Endothelial cell (in vitro differentiated cells): ENCODE results near the gene C6orf136. TPM values are rescaled to one million over a fixed set of nuclear protein-coding genes. Genes with fewer than 3 reads are reported as not detected.

Experiments
- DNase-seq: peaks from one replicate; pipeline ENCODE4 v3.0.0; 2021; ENCODE audit warnings: low spot score
- H3K27ac Mint-ChIP-seq: one replicate; pipeline ENCODE4 v1.8.0; 2021; ENCODE audit warnings: mixed read lengths, inconsistent platforms; ENCODE audit not compliant: unreplicated experiment
- H3K27me3 Mint-ChIP-seq: one replicate; pipeline ENCODE4 v1.8.0; 2021; ENCODE audit warnings: mild to moderate bottlenecking, moderate library complexity, mixed read lengths, inconsistent platforms; ENCODE audit not compliant: unreplicated experiment
- H3K36me3 Mint-ChIP-seq: one replicate; pipeline ENCODE4 v1.8.0; 2021; ENCODE audit warnings: mild to moderate bottlenecking, low read depth, mixed read lengths, inconsistent platforms; ENCODE audit not compliant: unreplicated experiment
- H3K4me1 Mint-ChIP-seq: one replicate; pipeline ENCODE4 v1.8.0; 2021; ENCODE audit warnings: mild to moderate bottlenecking, mixed read lengths, inconsistent platforms; ENCODE audit not compliant: unreplicated experiment
- H3K4me3 Mint-ChIP-seq: one replicate; pipeline ENCODE4 v1.8.0; 2021; ENCODE audit warnings: mild to moderate bottlenecking, mixed read lengths, inconsistent platforms; ENCODE audit not compliant: unreplicated experiment
- H3K9me3 Mint-ChIP-seq: one replicate; pipeline ENCODE4 v1.8.0; 2021; ENCODE audit warnings: mixed read lengths, inconsistent platforms; ENCODE audit not compliant: unreplicated experiment
- total RNA-seq: library from RNA; stranded (reverse); fragmentation: NEBNext Ultra II Directional; extraction: Animal tissue kit (Norgen Biotek cat#: 25700); gene quantifications from one replicate; pipeline ENCODE4 v1.2.1, GENCODE V29; 2021; ENCODE audit not compliant: unreplicated experiment
- TF ChIP-seq, protein P1 (sequence below): fragments of 200-600 bp; sonication (generic); IDR thresholded peaks from one replicate; pipeline ENCODE4 v1.5.0; 2021; ENCODE audit warnings: antibody characterized with exemption; ENCODE audit not compliant: unreplicated experiment

The C6orf136 gene
- total RNA-seq, 1 donor from 2014 or later, result 15.1 TPM

- Mint-ChIP-seq H3K27ac (peak overlapping the region; percentile 44), H3K36me3 (peaks cover 34% of the 10 kb centered on the region), H3K4me3 (peak overlapping the region; percentile 99), H3K9me3 (no peaks in the 10 kb centered on the region), H3K4me1 (peaks cover 31% of the 10 kb centered on the region), H3K27me3 (peaks cover 20% of the 10 kb centered on the region)
- TF ChIP-seq, protein P1, sequence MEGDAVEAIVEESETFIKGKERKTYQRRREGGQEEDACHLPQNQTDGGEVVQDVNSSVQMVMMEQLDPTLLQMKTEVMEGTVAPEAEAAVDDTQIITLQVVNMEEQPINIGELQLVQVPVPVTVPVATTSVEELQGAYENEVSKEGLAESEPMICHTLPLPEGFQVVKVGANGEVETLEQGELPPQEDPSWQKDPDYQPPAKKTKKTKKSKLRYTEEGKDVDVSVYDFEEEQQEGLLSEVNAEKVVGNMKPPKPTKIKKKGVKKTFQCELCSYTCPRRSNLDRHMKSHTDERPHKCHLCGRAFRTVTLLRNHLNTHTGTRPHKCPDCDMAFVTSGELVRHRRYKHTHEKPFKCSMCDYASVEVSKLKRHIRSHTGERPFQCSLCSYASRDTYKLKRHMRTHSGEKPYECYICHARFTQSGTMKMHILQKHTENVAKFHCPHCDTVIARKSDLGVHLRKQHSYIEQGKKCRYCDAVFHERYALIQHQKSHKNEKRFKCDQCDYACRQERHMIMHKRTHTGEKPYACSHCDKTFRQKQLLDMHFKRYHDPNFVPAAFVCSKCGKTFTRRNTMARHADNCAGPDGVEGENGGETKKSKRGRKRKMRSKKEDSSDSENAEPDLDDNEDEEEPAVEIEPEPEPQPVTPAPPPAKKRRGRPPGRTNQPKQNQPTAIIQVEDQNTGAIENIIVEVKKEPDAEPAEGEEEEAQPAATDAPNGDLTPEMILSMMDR, result no peak
- DNase-seq, result no peak
These were observed 27.4 kb upstream of the C6orf136 start for GRCh38 chr6:30619561-30619960.

GRCh38 chr6:30625511-30625910 is 21.4 kb upstream of the C6orf136 start:
- TF ChIP-seq, protein P1, result no peak
- H3K36me3 Mint-ChIP-seq, result peaks cover 16% of the 10 kb centered on the region
- peak overlapping the region; percentile 10 for H3K27ac Mint-ChIP-seq
- H3K27me3 Mint-ChIP-seq, result peaks cover 8% of the 10 kb centered on the region
- peaks cover 27% of the 10 kb centered on the region for H3K4me1 Mint-ChIP-seq
- H3K9me3 Mint-ChIP-seq, result no peaks in the 10 kb centered on the region
- H3K4me3 Mint-ChIP-seq, result no peak overlapping the region
- no peak for DNase-seq

- Mint-ChIP-seq H3K9me3 (no peaks in the 10 kb centered on the region), H3K36me3 (peaks cover 23% of the 10 kb centered on the region), H3K27ac (peak within 1 kb of the TSS; percentile 97), H3K27me3 (peaks cover 12% of the 10 kb centered on the region), H3K4me3 (peak within 1 kb of the TSS; percentile 92), H3K4me1 (peaks cover 27% of the 10 kb centered on the region)
- TF ChIP-seq, protein P1, result peak; percentile 25
- peak; percentile 76 for DNase-seq
These were observed 20.2 kb upstream of the C6orf136 start, which contains the start of gene ATAT1 for GRCh38 chr6:30626484-30627366. Gene ATAT1 (plus strand): TSS chr6:30626874.

GRCh38 chr6:30635834-30636233 is 11.1 kb upstream of the C6orf136 start:
- peaks cover 10% of the 10 kb centered on the region for H3K4me1 Mint-ChIP-seq
- peaks cover 5% of the 10 kb centered on the region for H3K27me3 Mint-ChIP-seq
- H3K36me3 Mint-ChIP-seq, result peaks cover 35% of the 10 kb centered on the region
- H3K27ac Mint-ChIP-seq, result peak overlapping the region; percentile 7
- TF ChIP-seq, protein P1, result no peak
- no peaks in the 10 kb centered on the region for H3K9me3 Mint-ChIP-seq
- DNase-seq, result no peak
- peak overlapping the region; percentile 6 for H3K4me3 Mint-ChIP-seq

DNA sequence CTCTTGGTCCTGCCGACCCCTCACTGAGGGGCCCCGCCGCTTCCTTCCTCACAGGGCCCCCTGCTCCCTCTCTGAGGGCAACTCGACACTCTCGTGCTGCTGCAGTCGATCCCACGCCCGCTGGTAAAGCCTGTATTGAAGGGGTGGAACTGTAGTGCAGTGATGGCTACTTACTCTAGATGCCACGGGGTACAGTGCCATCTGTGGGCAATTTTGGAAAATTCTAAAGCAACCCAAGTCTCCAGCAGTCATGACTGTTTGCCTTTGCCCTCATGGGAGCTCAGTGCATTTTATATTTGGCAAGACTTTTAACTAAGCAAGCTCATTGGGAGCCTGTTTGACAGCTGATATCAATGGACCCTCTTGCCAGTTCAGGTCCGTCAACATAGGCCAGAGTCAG is 6.5 kb upstream of the C6orf136 start:
- TF ChIP-seq, protein P1, result no peak
- H3K4me3 Mint-ChIP-seq, result peak overlapping the region; percentile 68
- DNase-seq, result no peak
- H3K9me3 Mint-ChIP-seq, result no peaks in the 10 kb centered on the region
- peaks cover 45% of the 10 kb centered on the region for H3K4me1 Mint-ChIP-seq
- no peak overlapping the region for H3K27ac Mint-ChIP-seq
- peaks cover 7% of the 10 kb centered on the region for H3K27me3 Mint-ChIP-seq
- H3K36me3 Mint-ChIP-seq, result peaks cover 30% of the 10 kb centered on the region
